Nephron progenitor cell (in vitro differentiated cells): ENCODE results near the gene GAK.
A peak's percentile ranks its signal among the peaks of the same experiment; 100 is the strongest.

Source experiments
- DNase-seq: peaks from one replicate; pipeline ENCODE4 v3.0.0; 2021
- H3K27ac Mint-ChIP-seq: 2 replicates; pipeline ENCODE4 v1.8.0; 2021; ENCODE audit warnings: mild to moderate bottlenecking, moderate library complexity, mixed read lengths
- H3K27me3 Mint-ChIP-seq: 2 replicates; pipeline ENCODE4 v1.8.0; 2021; ENCODE audit warnings: mild to moderate bottlenecking, low read depth, mixed read lengths; ENCODE audit not compliant: poor library complexity
- H3K36me3 Mint-ChIP-seq: 2 replicates; pipeline ENCODE4 v1.8.0; 2021; ENCODE audit warnings: low read depth, mixed read lengths
- H3K4me1 Mint-ChIP-seq: 2 replicates; pipeline ENCODE4 v1.8.0; 2021; ENCODE audit warnings: mixed read lengths
- H3K4me3 Mint-ChIP-seq: 2 replicates; pipeline ENCODE4 v1.8.0; 2021; ENCODE audit warnings: mild to moderate bottlenecking, moderate library complexity, mixed read lengths
- H3K9me3 Mint-ChIP-seq: 2 replicates; pipeline ENCODE4 v1.8.0; 2021; ENCODE audit warnings: mild to moderate bottlenecking, moderate library complexity, mixed read lengths
- CTCF ChIP-seq: fragments of 200-600 bp; sonication (generic); IDR thresholded peaks from 2 replicates; pipeline ENCODE4 v1.5.0; 2021; ENCODE audit warnings: antibody characterized with exemption

Gene GAK

DNA sequence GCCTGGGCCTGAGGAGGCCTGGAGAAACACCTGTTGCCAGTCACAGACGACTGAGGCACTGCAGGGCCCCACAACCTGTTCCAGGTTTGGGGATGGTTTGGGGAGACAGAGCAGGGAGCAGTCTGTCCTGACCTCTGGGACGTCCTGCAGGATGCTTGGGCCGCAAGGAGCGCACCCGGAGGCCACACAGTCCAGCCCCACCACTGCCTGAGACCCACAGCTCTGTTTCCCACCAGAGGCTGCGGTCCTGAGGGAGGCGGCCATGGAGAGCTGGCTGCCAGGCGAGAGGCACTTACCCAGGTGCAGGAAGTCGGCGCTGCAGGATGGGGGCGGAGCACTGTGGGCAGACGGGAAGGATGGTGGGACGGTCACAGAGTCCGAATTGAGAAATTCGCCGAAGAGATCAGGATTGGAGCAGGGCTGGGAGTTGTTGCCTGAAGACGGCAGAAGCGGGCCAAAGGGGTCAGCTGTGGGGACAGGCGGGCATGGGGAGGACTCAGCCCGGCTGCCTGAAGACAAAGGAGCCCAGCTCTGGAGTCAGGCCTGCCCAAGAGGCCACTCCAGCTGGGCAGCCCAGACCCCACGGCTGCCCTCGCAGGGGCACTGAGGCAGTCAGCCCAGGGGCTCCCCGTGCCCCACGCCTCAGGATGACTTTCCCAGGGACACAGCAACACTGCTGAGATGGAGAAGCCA is 65.9 kb downstream of the GAK start:
- Mint-ChIP-seq H3K4me3 (no peak overlapping the region), H3K27me3 (no peaks in the 10 kb centered on the region), H3K36me3 (peaks cover 48% of the 10 kb centered on the region), H3K4me1 (no peaks in the 10 kb centered on the region), H3K27ac (no peak overlapping the region), H3K9me3 (no peaks in the 10 kb centered on the region)
- DNase-seq: no peak
- TF ChIP-seq CTCF: no peak

- H3K4me3 Mint-ChIP-seq: no peak overlapping the region
- no peaks in the 10 kb centered on the region for H3K9me3 Mint-ChIP-seq
- H3K27ac Mint-ChIP-seq: no peak overlapping the region
- no peaks in the 10 kb centered on the region for H3K4me1 Mint-ChIP-seq
- H3K36me3 Mint-ChIP-seq: peaks cover 51% of the 10 kb centered on the region
- TF ChIP-seq CTCF: no peak
- no peak for DNase-seq
- no peaks in the 10 kb centered on the region for H3K27me3 Mint-ChIP-seq
Measured at GRCh38 chr4:865572-865971, 66.5 kb downstream of the GAK start.

- no peak overlapping the region for H3K27ac Mint-ChIP-seq
- no peak for TF ChIP-seq CTCF
- no peaks in the 10 kb centered on the region for H3K27me3 Mint-ChIP-seq
- H3K36me3 Mint-ChIP-seq: peaks cover 50% of the 10 kb centered on the region
- H3K9me3 Mint-ChIP-seq: no peaks in the 10 kb centered on the region
- no peak overlapping the region for H3K4me3 Mint-ChIP-seq
- H3K4me1 Mint-ChIP-seq: no peaks in the 10 kb centered on the region
- DNase-seq: no peak
Measured at GRCh38 chr4:865121-865465, 67.0 kb downstream of the GAK start.

DNA sequence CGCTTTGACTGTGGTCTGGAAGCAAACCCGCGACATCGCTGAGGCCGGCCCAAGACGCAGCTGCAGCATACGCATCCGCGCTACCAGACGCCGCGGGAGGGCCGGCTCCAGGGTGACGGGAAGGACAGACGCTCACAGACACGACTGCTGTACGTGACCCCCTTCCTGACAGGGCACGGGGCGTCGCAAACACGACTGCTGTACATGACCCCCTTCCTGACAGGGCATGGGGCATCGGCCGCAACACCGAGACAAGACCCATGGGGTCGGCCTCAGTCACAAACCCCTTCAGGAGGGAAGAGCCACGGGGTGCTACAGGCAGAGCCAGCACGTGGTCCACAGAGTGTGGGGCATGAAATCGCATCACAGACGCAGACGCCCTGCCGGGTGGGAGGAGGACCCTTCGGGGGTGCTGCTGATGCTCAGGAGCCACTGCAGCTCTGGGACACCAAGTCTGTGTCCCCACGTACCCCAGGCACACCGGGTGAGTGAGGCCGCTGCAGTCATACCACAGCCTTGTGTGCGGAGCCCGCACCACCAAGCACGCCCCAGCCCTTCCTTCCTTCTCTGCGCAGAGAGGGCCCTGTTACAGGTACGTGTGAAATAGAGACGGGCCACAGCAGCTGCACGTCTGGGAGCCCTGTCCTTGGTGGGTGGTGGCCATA is 67.5 kb downstream of the GAK start:
- Mint-ChIP-seq H3K4me1 (no peaks in the 10 kb centered on the region), H3K27me3 (no peaks in the 10 kb centered on the region), H3K4me3 (no peak overlapping the region), H3K9me3 (no peaks in the 10 kb centered on the region), H3K36me3 (peaks cover 50% of the 10 kb centered on the region), H3K27ac (no peak overlapping the region)
- no peak for TF ChIP-seq CTCF
- no peak for DNase-seq

GRCh38 chr4:860561-860960 is 71.6 kb downstream of the GAK start:
- Mint-ChIP-seq H3K27ac (no peak overlapping the region), H3K9me3 (no peaks in the 10 kb centered on the region), H3K36me3 (peaks cover 76% of the 10 kb centered on the region), H3K4me1 (peaks cover 19% of the 10 kb centered on the region), H3K27me3 (no peaks in the 10 kb centered on the region), H3K4me3 (no peak overlapping the region)
- no peak for TF ChIP-seq CTCF
- no peak for DNase-seq

- Mint-ChIP-seq H3K4me1 (peaks cover 19% of the 10 kb centered on the region), H3K27ac (peak overlapping the region; percentile 82), H3K9me3 (no peaks in the 10 kb centered on the region), H3K4me3 (no peak overlapping the region), H3K27me3 (no peaks in the 10 kb centered on the region), H3K36me3 (peaks cover 84% of the 10 kb centered on the region)
- no peak for TF ChIP-seq CTCF
- DNase-seq: no peak
Measured at GRCh38 chr4:859496-859895, 72.6 kb downstream of the GAK start.
